Uterus (tissue), 2 donors: ENCODE data around the gene DEFB121.
"Not testable (repeated sequence)": the region's sequence is repeated elsewhere in the genome, so short reads cannot be mapped to it uniquely, and the experiment has no call there.

Experiments used
- CTCF ChIP-seq, 4 experiments: fragments of 200-600 bp in 2 of 4; fragments of 450-650 bp in 2 of 4; sonication (generic) in 2 of 4; IDR thresholded peaks; one replicate each; pipeline ENCODE4 v1.5.1; 2016 to 2019; ENCODE audit warnings: antibody characterized with exemption in 4 of 4, mild to moderate bottlenecking in 2 of 4, moderate library complexity in 1 of 4
- POLR2A ChIP-seq, 2 donors: fragments of 450-650 bp; IDR thresholded peaks; one replicate each; pipeline ENCODE4 v1.6.1; 2016; ENCODE audit warnings: antibody characterized with exemption in 2 of 2, mild to moderate bottlenecking in 1 of 2, moderate library complexity in 1 of 2

DNA sequence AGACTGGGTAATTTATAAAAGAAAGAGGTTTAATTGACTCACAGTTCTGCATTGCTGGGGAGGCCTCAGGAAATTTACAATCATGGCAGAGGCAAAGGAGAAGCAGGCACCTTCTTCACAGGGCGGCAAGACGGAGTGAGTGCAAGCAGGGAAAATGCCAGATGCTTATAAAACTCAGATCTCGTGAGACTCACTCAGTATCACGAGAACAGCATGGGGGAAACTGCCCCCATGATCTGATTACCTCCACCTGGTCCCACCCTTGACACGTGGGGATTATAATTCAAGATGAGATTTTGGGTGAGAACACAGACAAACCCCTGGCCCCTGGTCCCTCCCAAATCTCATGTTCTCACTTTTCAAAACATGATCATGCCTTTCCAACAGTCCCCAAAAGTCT, 41.7 kb downstream of the DEFB121 start:
- TF ChIP-seq CTCF, POLR2A (IDR thresholded peaks at IDR 0.05): not testable (repeated sequence)
